ENCODE data around the gene RELA.
"Not testable (repeated sequence)": the region's sequence is repeated elsewhere in the genome, so short reads cannot be mapped to it uniquely, and the experiment has no call there.

The RELA gene

DNA sequence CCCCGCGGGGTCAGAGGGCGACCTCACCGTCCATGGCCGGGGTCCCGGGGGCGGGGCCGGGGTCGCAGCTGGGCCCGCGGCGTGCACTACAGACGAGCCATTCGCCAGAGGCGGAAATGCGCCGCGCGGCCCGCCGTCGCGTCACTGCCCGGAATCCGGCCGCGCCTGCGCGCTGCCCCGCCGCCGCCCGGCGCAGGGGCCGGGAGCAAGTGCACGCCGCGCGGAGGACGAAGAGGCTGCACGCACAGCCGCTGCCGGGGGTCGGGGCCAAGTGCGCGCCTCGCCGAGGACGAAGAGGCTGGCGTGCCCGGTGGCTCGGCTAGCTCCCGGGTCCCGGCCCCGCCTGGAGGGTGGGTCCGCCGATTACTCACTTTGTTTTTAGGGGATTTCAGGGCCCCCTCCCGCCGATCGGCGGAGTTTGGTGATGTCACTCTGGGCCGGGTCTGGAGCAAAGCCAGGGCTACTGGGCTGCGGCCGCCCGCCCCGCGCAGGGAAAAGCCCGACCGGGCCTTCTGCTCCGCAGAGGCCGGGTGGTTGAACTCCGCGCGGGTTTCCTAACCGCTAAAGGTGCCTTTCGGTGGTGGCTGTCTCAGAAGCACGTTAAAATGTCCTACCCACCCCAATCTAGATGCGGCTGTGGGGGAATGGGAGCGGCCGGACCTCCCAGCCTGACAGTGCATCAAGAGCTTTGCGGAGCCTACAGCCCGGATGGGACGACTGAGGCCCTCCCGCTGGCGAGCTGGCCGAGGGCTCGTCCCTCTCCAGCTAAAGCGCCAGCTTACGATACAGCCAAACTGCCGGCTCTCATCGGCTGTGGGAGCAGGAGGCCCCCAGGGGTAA, at the start of gene RELA:
Gene RELA (minus strand): TSS at position 118 of the 840 bp plus-strand sequence. CDS start 84 bp downstream, at position 34.
- peak; percentile 64 for DNase-seq

DNA sequence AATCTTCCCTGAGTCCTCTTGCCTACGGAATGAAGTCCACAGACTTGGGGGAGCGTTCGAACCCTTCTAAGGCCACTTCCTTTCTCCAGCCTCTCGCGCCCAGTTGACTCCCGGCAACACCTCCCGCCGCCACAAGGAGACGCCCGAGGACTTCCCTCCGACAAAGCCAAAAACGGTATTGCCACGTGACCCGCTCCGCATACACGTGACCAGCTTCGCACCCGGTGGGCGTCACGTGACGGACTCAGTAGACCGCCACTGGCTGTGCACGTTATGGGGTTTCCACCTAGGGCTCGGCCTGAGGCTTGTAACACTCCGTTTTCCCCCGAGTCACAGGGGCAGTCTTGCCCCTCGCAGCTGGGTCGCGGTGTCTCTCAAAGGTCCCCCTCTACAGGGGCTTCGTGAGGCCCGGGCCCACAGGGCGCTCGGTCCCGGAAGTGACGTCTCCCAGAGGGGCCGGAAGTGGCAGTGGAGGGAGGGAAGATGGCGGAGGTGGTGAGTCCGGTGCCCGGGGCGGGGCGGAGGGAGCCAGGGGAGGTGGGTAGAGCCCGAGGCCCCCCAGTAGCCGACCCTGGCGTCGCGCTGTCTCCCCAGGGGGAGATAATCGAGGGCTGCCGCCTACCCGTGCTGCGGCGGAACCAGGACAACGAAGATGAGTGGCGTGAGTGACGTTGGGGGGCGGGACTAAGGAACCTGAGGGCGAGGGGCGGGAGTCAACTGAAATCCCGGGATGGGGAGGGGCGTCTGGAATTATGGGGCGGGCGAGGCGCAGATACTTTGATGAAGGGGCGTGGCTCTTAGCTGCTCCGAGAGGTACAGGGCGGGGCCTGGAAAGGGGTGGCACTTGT, 49.3 kb upstream of the RELA start, which contains the start of gene KAT5:
Gene KAT5 (plus strand): TSS at position 468 of the 848 bp plus-strand sequence. CDS start 16 bp downstream, at position 484.
- DNase-seq: peak; percentile 89

DNA sequence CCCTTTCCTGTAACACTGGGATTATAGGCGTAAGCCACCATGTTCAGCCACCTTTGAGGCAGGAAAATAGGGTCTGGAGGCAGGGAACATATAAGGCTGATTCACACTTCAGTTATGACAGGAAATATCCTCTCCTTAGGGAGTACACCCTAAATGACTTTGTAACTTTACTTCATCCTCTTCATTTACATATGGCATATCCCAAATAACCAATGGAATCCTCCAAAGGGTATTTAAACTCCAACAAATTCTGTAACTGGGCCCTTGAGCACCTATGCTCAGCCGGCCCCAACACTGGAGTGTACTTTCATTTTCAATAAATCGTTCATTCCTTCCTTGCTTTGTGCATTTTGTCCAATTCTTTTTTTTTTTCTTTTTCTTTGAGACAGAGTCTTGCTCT, 47.7 kb upstream of the RELA start:
- DNase-seq: no peak

DNA sequence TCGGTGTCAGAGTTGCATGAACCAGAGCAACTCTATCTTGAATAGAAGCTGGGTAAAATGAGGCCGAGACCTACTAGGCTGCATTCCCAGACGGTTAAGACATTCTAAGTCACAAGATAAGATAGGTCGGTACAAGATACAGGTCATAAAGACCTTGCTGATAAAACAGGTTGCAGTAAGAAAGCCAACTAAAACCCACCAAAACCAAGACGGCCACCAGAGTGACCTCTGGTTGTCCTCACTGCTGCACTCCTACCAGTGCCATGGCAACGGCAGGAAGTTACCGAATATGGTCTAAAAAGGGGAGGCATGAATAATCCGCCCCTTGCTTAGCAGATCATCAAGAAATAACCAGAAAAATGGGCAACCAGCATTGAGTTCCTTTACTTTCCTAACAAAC, 46.9 kb upstream of the RELA start:
- DNase-seq: no peak

DNA sequence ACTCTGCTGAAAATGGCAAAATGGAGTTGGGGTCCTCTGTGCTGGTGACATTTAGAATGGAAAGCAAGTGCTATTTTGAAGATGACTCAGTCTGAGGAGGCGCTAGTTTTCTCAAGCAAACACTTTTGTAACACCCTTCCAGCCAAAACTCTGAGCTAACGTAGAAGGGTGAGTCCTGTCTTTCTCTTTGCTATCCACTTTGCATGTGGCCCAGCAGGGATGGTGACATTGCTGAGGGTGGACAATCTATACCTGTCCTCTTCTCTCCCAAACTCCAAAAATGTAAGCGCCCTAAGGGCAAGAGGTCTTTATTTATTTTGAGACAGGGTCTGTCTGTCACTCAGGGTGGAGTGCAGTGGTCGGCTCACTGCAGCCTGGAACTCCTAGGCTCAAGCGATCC, 45.7 kb upstream of the RELA start:
- DNase-seq: no peak

DNA sequence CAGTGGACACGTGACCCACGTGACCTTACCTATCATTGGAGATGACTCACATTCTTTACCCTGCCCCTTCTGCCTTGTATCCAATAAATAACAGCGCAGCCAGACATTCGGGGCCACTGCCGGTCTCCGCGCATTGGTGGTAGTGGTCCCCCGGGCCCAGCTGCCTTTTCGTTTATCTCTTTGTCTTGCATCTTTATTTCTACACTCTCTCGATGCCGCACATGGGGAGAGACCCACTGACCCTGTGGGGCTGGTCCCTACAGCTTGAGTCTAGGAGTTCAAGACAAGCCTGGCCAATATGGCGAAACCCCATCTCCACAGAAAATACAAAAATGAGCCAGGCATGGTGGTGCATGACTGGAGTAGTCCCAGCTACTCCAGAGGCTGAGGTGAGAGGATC, 44.3 kb upstream of the RELA start:
- not testable (repeated sequence) for DNase-seq

DNA sequence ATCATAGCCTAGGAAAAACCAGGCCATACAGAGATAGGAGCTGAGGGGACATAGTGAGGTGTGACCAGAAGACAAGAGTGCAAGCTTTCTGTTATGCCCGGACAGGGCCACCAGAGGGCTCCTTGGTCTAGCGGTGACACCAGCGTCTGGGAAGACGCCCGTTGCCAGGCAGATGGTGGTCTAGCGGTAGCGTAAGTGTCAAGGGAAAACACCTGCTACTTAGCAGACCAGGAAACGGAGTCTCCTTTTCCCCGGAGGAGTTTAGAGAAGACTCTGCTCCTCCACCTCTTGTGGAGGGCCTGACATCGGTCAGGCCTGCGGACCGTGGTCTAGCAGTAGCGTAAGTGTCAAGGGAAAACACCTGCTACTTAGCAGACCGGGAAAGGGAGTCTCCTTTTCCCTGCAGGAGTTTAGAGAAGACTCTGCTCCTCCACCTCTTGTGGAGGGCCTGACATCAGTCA, 43.6 kb upstream of the RELA start:
- DNase-seq: peak; percentile 10

DNA sequence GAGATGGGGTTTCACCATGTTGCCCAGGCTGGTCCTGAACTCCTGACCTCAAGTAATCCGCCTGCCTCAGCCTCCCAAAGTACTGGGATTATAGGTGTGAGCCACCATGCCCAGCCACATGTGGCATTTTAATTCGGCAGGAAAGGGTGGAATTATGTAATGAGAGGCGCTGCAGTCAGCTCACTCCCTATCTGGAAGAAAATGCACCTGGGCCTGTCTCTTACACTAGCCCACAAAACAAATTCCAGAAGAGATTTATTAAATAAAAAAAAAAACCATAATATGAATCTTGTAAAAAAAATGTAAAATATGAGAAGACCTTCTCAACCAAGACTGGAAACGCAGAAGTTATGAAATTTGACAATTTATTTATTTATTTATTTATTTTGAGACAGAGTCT, 41.1 kb upstream of the RELA start:
- DNase-seq: no peak

DNA sequence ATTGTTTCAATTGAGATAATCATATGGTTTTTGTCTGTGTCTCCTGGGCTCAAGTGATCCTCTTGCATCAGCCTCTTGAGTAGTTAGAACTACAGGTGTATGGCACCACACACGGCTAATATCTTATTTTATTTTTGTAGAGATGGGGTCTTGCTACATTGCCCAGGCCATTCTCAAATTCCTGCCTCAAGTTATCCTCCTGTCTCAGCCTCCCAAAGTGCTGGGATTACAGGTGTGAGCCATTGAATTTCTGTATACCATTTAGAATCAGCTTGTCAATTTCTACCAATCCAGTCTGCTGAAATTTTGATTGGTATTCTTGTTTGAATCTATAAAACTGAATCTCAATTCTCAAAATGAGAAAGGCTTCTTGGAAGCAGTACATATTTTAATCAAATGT, 39.0 kb upstream of the RELA start:
- no peak for DNase-seq

DNA sequence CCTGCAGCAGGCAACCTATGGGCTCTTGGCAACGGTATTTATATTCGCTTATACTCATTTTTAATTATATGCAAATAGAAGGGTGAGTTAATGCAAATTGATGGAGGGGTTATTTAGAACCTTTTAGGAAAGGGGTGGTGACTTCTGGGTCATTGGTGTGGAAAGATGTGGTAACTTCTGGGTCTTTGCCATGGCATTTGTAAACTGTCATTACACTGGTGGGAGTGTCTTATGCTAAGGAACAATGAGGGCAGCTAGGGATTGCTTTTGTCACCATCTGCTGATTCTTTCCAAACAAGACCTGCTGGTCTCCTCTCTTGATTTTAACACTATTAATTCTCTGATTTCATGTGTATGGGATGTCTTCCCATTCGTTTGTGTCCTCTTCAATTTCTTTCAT, 37.7 kb upstream of the RELA start:
- DNase-seq: no peak

DNA sequence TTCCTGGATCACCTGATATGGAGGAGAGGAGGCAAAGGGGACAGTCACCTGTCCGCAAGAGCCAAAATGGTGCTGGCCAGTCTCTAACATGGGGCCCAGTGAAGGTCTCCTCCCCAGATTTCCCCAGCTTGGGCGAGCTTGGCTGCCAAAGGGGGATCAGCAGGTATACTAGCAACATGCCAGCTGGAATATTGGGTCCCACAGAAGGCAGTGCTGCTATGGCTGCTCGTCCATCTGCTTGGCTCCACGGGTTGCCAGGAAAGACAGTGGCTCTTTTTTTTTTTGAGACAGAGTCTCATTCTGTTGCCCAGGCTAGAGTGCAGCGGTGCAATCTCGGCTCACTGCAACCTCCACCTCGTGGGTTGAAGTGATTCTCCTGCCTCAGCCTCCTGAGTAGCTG, 36.6 kb upstream of the RELA start:
- DNase-seq: no peak

DNA sequence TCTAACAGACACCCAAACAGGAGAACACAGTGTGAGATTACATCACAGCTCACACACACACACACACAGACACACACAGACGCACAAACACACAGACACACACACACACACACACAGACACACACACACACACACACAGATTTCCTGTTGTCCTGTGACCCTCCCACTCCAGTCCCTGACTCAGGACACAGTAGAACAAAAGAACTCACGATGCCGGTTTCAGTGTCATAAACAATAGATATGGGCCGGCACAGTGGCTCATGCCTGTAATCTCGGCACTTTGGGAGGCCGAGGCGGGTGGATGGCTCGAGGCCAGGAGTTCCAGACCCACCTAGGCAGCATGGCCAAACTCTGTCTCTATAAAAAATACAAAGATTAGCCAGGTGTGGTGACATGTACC, 35.5 kb upstream of the RELA start:
- no peak for DNase-seq

DNA sequence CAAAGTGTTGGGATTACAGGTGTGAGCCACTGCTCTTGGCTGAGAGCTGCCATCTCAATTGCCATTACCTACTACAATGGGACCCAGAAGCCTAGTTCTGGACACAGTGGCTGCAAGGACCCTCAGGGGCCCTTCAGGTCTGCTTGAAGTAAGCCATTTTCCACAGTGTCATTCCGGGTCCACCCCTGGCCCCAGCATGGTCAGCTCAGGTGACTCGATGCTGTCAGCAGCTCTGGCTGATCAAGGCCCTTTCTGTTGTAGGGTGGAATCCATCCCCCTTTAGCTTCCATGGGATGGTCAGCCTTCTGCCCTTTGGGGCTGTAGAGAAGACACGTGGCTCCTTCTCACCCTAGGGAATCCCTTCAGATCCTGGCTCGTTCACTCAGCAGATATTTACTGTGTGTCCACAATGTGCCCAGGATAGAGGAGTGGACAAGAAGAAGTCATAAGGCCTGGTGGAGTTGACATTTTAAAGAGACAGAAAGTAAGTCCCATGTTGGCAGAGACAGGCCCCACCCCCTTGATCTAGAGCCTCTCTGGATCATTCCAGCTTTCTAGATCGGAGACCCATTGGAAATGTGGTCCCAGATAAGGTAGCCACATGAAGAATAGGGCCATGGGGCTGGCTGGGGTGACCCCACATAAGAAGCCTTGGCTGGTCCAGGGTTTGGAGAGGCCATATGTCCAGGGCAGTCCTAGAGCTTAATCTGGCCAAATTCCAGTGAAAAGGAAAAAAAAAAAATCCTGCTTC, 34.3 kb upstream of the RELA start:
- no peak for DNase-seq

DNA sequence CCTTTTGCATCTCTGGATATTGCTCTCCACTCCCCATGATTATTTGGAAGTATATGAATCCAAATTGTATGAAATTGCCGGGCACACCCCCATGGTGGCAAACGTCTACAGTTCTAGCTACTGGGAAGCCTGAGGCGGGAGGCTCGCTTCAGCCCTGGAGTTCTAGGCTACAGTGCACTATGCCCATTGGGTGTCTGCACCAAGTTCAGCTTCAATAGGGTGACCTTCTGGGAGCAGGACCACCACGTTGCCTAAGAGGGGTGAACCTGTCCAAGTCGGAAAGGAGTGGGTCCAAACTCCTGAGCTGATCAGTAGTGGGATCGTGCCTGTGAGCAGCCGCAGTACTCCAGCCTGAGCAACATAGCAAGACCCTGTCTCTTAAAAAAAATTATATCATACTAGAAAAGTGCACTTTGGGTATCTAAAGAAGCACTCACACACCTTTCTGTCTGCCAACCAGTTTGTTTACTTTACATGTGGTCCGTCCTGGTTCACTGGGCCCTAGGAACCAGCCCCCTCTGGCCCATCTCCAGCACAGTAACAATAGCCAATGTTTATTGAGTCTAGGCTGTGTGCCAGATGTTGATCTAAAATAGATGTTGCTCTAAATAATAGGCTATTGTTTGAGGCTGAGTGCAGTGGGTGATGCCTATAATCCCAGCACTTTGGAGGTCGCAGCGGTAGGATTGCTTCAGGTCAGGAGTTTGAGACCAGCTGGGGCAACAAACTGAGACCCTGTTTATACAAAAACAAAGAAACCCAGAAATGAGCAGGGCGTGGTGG, 32.9 kb upstream of the RELA start:
- no peak for DNase-seq

DNA sequence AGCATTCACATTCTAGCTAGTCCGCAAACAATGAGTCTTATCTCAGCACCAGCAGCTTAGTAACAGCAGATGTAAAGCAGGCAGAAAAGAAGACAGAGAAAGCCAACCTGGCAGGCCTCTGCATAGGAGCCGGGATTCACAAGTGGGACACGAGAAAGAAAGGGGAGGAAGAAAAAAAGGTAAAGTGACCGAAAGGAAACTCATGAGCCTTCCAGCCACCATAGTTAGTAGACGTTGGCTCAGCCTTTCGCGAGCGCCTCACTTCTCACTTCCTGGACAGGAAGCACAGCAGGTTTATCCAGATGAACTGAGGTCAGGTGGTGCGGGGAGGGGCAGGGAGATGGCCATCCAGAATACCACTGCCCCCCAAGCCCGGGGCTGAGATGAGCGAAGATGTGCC, 29.7 kb upstream of the RELA start:
- DNase-seq: no peak

DNA sequence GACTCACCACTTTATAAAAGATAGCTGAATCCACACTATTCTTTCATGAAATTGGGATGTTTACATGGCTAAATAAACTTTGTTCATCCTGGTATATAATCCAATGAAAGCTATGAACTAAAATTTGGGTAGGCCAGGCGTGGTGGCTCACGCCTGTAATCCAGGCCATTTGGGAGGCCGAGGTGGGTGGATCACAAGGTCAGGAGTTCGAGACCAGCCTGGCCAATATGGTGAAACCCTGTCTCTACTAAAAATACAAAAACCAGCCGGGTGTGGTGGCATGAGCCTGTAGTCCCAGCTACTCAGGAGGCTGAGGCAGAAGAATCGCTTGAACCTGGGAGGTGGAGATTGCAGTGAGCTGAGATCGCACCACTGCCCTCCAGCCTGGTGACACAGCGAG, 29.1 kb upstream of the RELA start:
- not testable (repeated sequence) for DNase-seq

DNA sequence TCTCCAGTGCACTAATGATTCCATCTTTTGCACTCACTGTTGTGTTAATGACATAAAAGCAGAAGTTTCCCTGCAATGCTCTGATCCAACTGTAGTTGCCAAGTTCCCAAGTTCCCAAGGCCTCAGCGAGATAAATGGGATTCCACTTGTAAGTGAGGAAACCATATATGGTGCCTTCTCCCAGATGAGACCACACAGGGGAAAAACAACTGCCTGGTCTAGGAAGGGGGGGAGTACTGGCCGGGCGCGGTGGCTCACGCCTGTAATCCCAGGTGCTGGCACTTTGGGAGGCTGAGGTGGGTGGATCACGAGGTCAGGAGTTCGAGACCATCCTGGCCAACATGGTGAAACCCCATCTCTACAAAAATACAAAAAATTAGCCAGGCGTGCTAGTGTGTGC, 23.3 kb upstream of the RELA start:
- DNase-seq: no peak

DNA sequence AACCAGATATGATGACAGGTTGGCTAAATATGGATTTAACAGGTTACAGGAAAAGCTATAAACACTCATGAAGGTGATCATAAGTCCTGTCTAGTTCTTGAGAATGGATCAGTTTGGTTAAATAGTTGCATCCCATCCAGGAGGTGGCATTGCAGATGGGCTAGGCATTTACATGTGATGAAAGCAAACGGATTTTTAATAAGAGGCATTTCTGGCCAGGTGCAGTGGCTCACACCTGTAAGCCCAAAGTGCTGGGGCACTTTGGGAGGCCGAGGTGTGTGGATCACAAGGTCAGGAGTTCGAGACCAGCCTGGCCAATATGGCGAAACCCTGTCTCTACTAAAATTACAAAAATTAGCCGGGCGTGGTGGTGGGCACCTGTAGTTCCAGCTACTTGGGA, 20.8 kb upstream of the RELA start:
- not testable (repeated sequence) for DNase-seq

DNA sequence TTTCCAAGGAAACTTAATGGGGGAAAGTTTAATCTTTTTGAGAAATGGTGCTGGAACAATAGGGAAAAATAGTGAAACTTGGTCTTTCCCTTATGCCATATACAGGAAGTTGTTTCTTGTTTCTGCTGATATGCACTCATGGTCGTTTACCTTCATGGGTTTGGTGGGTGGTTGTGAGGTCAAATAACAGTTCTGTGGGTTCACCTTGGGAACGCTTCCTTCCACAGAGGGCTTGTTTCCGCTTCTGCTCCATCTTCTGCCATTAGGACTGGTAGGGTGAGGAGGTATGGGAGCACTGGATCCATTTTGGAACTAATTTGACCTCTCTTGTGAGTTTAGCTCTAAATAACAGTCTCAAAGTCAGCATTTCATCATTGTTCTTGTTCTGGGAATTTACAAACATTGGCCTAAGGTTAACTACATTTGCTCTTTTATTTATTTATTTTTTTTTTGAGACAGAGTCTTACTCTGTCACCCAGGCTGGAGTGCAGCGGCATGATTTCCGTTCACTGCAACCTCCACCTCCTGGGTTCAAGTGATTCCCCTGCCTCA, 17.6 kb upstream of the RELA start:
- no peak for DNase-seq

DNA sequence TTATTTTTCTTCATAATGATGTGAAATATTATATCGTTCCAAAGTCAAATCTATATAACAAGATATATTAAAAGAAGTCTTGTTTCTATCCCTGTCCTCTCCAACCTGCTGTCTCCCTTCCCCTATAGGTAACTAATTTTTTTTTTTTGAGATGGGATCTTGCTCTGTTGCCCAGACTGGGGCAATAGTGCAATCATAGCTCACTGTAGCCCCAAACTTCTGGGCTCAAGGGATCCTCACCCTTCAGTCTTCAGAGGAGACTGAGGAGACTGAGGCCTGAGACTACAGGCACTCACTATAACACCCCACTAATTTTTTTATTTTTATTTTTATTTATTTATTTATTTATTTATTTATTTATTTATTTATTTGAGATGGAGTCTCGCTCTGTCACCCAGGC, 10.3 kb upstream of the RELA start:
- DNase-seq: no peak

DNA sequence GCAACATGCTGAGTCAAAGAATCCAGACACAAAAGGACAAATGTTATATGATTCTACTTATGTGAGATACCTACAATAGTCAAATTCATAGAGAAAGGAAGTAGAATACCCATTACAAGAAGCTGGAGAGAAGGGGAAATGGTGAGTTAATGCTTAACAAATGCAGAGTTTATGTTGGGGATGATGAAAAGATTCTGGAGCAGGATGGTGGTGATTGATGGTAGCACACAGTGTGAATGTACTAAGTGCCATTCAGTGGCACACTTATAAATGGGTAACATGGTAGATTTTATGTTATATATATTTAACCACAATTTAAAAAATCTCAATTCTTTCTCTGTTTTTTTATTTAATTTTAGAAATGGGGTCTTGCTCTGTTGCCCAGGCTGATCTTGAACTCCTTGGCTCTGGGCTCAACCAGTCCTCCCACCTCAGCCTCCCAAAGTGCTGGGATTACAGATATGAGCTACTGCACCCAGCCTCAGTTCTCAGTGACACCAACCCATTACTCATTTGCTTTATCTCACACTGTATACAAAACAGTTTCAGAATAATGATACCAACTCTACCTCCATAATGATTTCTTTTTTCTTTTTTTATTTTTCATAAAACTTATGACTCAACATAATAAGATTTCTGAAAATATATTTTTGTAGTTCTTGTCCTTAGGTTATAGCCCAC, 9.6 kb upstream of the RELA start:
- no peak for DNase-seq
